SK-N-SH treated with all-trans-retinoic acid at 6 μM for 48 hours (cell line): ENCODE measurements around the gene HLF.

ENCODE experiments used
- RARB ChIP-seq: fragments of 250-450 bp; sonication (Bioruptor Pico); IDR thresholded peaks from 2 replicates; pipeline ENCODE4 v1.8.0; 2021; ENCODE audit warnings: mild to moderate bottlenecking, moderate library complexity
- SNAI2 ChIP-seq: fragments of 250-450 bp; sonication (Bioruptor Pico); IDR thresholded peaks from 2 replicates; pipeline ENCODE4 v1.5.0; 2020; ENCODE audit warnings: mild to moderate bottlenecking, moderate library complexity
- ZFP3 ChIP-seq: fragments of 250-450 bp; sonication (Bioruptor Pico); IDR thresholded peaks from 2 replicates; pipeline ENCODE4 v1.5.0; 2020; ENCODE audit warnings: mild to moderate bottlenecking, moderate library complexity

DNA sequence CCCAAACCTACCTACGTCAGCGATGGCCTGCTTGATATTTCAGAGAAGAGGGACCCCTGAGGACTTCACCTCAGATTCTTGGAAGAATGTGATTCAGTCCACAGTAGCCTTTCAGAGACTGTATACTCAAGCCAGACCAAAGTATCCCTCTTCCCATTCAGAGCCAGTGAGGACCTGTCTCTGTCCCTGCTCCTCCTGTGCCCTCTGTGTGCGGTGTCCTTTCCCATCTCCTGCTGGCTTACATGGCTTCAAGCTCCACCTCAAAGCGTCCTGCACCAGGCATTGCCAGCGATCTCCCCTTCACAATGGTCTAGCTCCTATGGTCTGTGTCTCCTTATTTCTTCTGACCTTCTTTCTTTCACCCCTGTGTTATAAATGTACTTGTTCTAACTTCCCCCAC, 39.5 kb upstream of the HLF start:
- TF ChIP-seq ZFP3 (CRISPR knock-in tag) (no peak), SNAI2 (CRISPR knock-in tag) (no peak), RARB (CRISPR knock-in tag) (no peak)
